Stimulated activated CD4-positive, alpha-beta T cell treated with anti-CD3 and anti-CD28 coated beads, TNF-alpha, amount 100 ng/mL, for 24 hours (primary cell): ENCODE measurements around the gene CELF3.
"Not testable (repeated sequence)": the region's sequence is repeated elsewhere in the genome, so short reads cannot be mapped to it uniquely, and the experiment has no call there.

ENCODE experiments used
- DNase-seq, 3 experiments: peaks; one replicate each; pipeline ENCODE4 v3.0.0-alpha.2; 2020; ENCODE audit warnings: low read depth in 3 of 3

The CELF3 gene

GRCh38 chr1:151716771-151717631 is at the start of gene CELF3:
TSS of gene CELF3 (minus strand) at chr1:151716803. CDS start at chr1:151716020, 783 bp downstream.
- DNase-seq, result no peak

GRCh38 chr1:151763990-151764389 is 47.4 kb upstream of the CELF3 start:
- DNase-seq, result no peak

- peak; percentile 73 to 83 (median 73) for DNase-seq
Observed at GRCh38 chr1:151762941-151763921, 46.6 kb upstream of the CELF3 start, which contains the start of gene MRPL9. TSS of gene MRPL9 (minus strand) at chr1:151763496. CDS start at chr1:151763479, 17 bp downstream.

GRCh38 chr1:151760597-151761385 is 44.2 kb upstream of the CELF3 start:
- DNase-seq, result no peak

- no peak for DNase-seq
Observed at GRCh38 chr1:151759241-151759640, 42.6 kb upstream of the CELF3 start.

- no peak for DNase-seq
Observed at GRCh38 chr1:151756291-151756690, 39.7 kb upstream of the CELF3 start.

- DNase-seq, result no peak
Observed at GRCh38 chr1:151741516-151741915, 24.9 kb upstream of the CELF3 start.

GRCh38 chr1:151739590-151740355 is 23.2 kb upstream of the CELF3 start:
- DNase-seq, result no peak

- DNase-seq, result no peak
Observed at GRCh38 chr1:151737479-151737878, 20.9 kb upstream of the CELF3 start.

- DNase-seq, result no peak
Observed at GRCh38 chr1:151737026-151737425, 20.4 kb upstream of the CELF3 start.

- not testable (repeated sequence) for DNase-seq
Observed at GRCh38 chr1:151733995-151734394, 17.4 kb upstream of the CELF3 start.

- no peak for DNase-seq
Observed at GRCh38 chr1:151733126-151733525, 16.5 kb upstream of the CELF3 start.

- no peak for DNase-seq
Observed at GRCh38 chr1:151729966-151730291, 13.3 kb upstream of the CELF3 start.

GRCh38 chr1:151729157-151729965 is 12.8 kb upstream of the CELF3 start:
- DNase-seq, result no peak

GRCh38 chr1:151728151-151729054 is 11.8 kb upstream of the CELF3 start:
- no peak for DNase-seq

GRCh38 chr1:151723726-151724370 is 7.2 kb upstream of the CELF3 start:
- no peak for DNase-seq

GRCh38 chr1:151721788-151722510 is 5.3 kb upstream of the CELF3 start:
- no peak for DNase-seq
